ENCODE measurements around the gene VASP. TPM values are rescaled to one million over a fixed set of nuclear protein-coding genes. Genes with fewer than 3 reads are reported as not detected.

The VASP gene
- total and polyA plus RNA-seq, 2 donors (not counting 1 experiment from before 2014, with no cell fraction given) = 79.5 to 108 TPM

GRCh38 chr19:45547965-45548609 lies 40.8 kb downstream of the VASP start:
- WGBS (ENCODE audit: insufficient coverage) = 91% methylated on average over 7 of the region's 9 CpGs
- Histone ChIP-seq H3K27me3 (replicated peaks in 1 of 4; ENCODE audit: control extremely low read depth in 1 of 4, control insufficient read depth in 3 of 4, insufficient read depth in 4 of 4, low read length in 3 of 4) (no peaks in the 10 kb centered on the region), H3K27ac (ENCODE audit: low read length in 2 of 2) (no peak overlapping the region), H3K4me2 (replicated peaks; ENCODE audit: low read depth, low read length, poor library complexity, severe bottlenecking) (no peak overlapping the region), H3K4me1 (ENCODE audit: control insufficient read depth in 2 of 2, insufficient read depth in 2 of 2, low read length in 2 of 2) (peaks cover 7 to 20% of the 10 kb centered on the region in 2 donors), H3K36me3 (replicated peaks in 1 of 2; ENCODE audit: control extremely low read depth in 1 of 2, control insufficient read depth in 1 of 2, extremely low read depth in 1 of 2, insufficient read depth in 2 of 2, low read length in 1 of 2) (peaks cover 0 to 2% of the 10 kb centered on the region in 2 experiments), H3K9me3 (ENCODE audit: control extremely low read depth in 1 of 3, control insufficient read depth in 2 of 3, insufficient read depth in 1 of 3, low read length in 2 of 3) (no peaks in the 10 kb centered on the region), H4K20me1 (ENCODE audit: control insufficient read depth, insufficient read depth, low read length, poor library complexity, severe bottlenecking) (no peaks in the 10 kb centered on the region), H3K4me3 (ENCODE audit: control extremely low read depth in 1 of 5, extremely low read depth in 1 of 5, insufficient read depth in 1 of 5, low read depth in 2 of 5, low read length in 4 of 5) (no peak overlapping the region), H2AFZ (ENCODE audit: insufficient read depth, low read depth, low read length, poor library complexity, severe bottlenecking) (no peak overlapping the region), H3K9ac (ENCODE audit: low read length) (no peak overlapping the region), H3K79me2 (ENCODE audit: control insufficient read depth, insufficient read depth, low read length) (no peaks in the 10 kb centered on the region)
- ChIA-PET CTCF (interaction anchor here (3.5 kb wide), 1 partner anchor 10 kb away, joined by 13 read pairs; no protein-coding TSS in a partner anchor), POLR2A (no interaction called here)
- Mint-ChIP-seq H3K27ac (no peak overlapping the region), H3K27me3 (no peaks in the 10 kb centered on the region), H3K9me3 (ENCODE audit: insufficient read depth) (no peaks in the 10 kb centered on the region), H3K4me1 (peaks cover 21% of the 10 kb centered on the region), H3K4me3 (no peak overlapping the region)
- intact Hi-C loops (cut with micrococcal nuclease) = no loop called here
- DNase-seq = no peak
- ATAC-seq (ENCODE audit: low read depth) = no peak
- TF ChIP-seq CTCF (IDR thresholded peaks at IDR 0.05) = no peak
- TF ChIP-seq EZH2 (IDR thresholded peaks at IDR 0.05; ENCODE audit: borderline replicate concordance, insufficient read depth, low read depth, low read length, poor library complexity, severe bottlenecking) = no peak

- POLR2A ChIA-PET = no interaction called here
Measured at GRCh38 chr19:45553464-45553863, 46.2 kb downstream of the VASP start.

More at GRCh38 chr19:45553464-45553863, 46.2 kb downstream of the VASP start:
- H3K36me3 ChIP-seq (replicated peaks in 1 of 2; ENCODE audit: control extremely low read depth in 1 of 2, control insufficient read depth in 1 of 2, extremely low read depth in 1 of 2, insufficient read depth in 2 of 2, low read length in 1 of 2) = peaks cover 0 to 2% of the 10 kb centered on the region in 2 experiments
- no peak overlapping the region for H3K4me3 ChIP-seq (ENCODE audit: control extremely low read depth in 1 of 5, extremely low read depth in 1 of 5, insufficient read depth in 1 of 5, low read depth in 2 of 5, low read length in 4 of 5)
- no peak overlapping the region for H2AFZ ChIP-seq (ENCODE audit: insufficient read depth, low read depth, low read length, poor library complexity, severe bottlenecking)
- Mint-ChIP-seq H3K4me3 (no peak overlapping the region), H3K4me1 (peaks cover 6% of the 10 kb centered on the region), H3K27ac (no peak overlapping the region), H3K27me3 (no peaks in the 10 kb centered on the region), H3K9me3 (ENCODE audit: insufficient read depth) (no peaks in the 10 kb centered on the region)
- H3K79me2 ChIP-seq (ENCODE audit: control insufficient read depth, insufficient read depth, low read length) = peaks cover 15% of the 10 kb centered on the region
- DNase-seq (no peak), ATAC-seq (ENCODE audit: low read depth) (no peak)
- H3K9me3 ChIP-seq (ENCODE audit: control extremely low read depth in 1 of 3, control insufficient read depth in 2 of 3, insufficient read depth in 1 of 3, low read length in 2 of 3) = no peaks in the 10 kb centered on the region
- H4K20me1 ChIP-seq (ENCODE audit: control insufficient read depth, insufficient read depth, low read length, poor library complexity, severe bottlenecking) = no peaks in the 10 kb centered on the region
- peaks cover under 1 to 4% of the 10 kb centered on the region in 2 donors for H3K4me1 ChIP-seq (ENCODE audit: control insufficient read depth in 2 of 2, insufficient read depth in 2 of 2, low read length in 2 of 2)
- H3K4me2 ChIP-seq (replicated peaks; ENCODE audit: low read depth, low read length, poor library complexity, severe bottlenecking) = no peak overlapping the region
- H3K27ac ChIP-seq (ENCODE audit: low read length in 2 of 2) = no peak overlapping the region
- no peaks in the 10 kb centered on the region for H3K27me3 ChIP-seq (replicated peaks in 1 of 4; ENCODE audit: control extremely low read depth in 1 of 4, control insufficient read depth in 3 of 4, insufficient read depth in 4 of 4, low read length in 3 of 4)
- CTCF ChIA-PET = interaction anchor here (0.9 to 1.0 kb wide), 2 partner anchors 62 to 89 kb away, joined by 3 to 4 read pairs; no protein-coding TSS in a partner anchor
- no peak for TF ChIP-seq CTCF (IDR thresholded peaks at IDR 0.05)
- no peak for TF ChIP-seq EZH2 (IDR thresholded peaks at IDR 0.05; ENCODE audit: borderline replicate concordance, insufficient read depth, low read depth, low read length, poor library complexity, severe bottlenecking)
- H3K9ac ChIP-seq (ENCODE audit: low read length) = no peak overlapping the region
- intact Hi-C loops (cut with micrococcal nuclease) = no loop called here
- 97% methylated on average over 34 of the region's 34 CpGs for WGBS (ENCODE audit: insufficient coverage)
